ENCODE results near the gene CCDC136.

- TF ChIP-seq CTCF (IDR thresholded peaks at IDR 0.05; ENCODE audit: insufficient read depth, low read length) (no peak), SPI1 (IDR thresholded peaks at IDR 0.05; ENCODE audit: borderline replicate concordance, low read depth) (no peak), POLR2AphosphoS5 (IDR thresholded peaks at IDR 0.05; ENCODE audit: low read depth) (no peak), REST (IDR thresholded peaks at IDR 0.05; ENCODE audit: insufficient replicate concordance, low read depth) (no peak)
Measured at GRCh38 chr7:128745706-128746105, 46.1 kb upstream of the CCDC136 start.

Data from HL-60 (cell line).